Measurements from ENCODE around the gene TSPAN32.
"Not testable (repeated sequence)": the region's sequence is repeated elsewhere in the genome, so short reads cannot be mapped to it uniquely, and the experiment has no call there.

Gene TSPAN32

DNA sequence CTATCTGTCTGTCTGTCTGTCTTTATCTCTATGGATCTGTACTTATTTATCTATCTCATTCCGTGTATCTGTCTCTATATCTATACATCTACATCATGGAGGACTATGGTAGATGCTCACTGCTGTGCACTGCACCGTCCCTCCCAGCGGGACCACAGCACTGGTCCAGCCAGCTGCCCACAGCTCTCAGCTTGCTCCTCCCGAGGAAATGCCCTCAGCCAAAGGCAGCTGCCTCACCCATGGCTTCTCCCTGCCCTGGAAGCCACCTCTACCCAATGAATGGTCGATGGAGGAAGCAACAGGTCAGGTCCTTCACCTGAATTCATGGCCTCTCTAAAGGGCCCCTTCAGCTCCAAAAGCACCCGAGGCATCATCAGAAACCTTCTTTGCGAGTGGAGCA lies 60.6 kb downstream of the TSPAN32 start:
- DNase-seq (ENCODE audit: extremely low read depth in 1 of 2, low read depth in 1 of 2) = no peak

- no peak for DNase-seq (ENCODE audit: extremely low read depth in 1 of 2, low read depth in 1 of 2)
These were observed 61.3 kb downstream of the TSPAN32 start for GRCh38 chr11:2363130-2363529.

GRCh38 chr11:2363577-2364370 lies 62.0 kb downstream of the TSPAN32 start:
- DNase-seq (ENCODE audit: extremely low read depth in 1 of 2, low read depth in 1 of 2) = no peak

DNA sequence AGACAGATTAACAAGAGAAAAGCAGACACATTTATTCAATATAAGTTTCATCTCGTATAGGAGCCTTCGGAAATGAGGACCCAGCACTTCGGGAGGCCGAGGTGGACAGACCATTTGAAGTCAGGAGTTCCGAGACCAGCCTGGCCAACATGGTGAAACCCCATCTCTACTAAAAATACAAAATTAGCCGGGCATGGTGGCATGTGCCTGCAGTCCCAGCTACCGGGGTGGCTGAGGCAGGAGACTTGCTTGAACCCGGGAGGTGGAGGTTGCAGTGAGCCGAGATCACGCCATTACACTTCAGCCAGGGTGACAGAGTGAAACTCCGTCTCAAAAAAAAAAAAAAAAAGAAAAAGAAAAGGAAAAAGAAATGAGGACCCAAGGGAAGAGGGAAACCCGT lies 62.6 kb downstream of the TSPAN32 start:
- DNase-seq (ENCODE audit: extremely low read depth in 1 of 2, low read depth in 1 of 2) = not testable (repeated sequence)

DNA sequence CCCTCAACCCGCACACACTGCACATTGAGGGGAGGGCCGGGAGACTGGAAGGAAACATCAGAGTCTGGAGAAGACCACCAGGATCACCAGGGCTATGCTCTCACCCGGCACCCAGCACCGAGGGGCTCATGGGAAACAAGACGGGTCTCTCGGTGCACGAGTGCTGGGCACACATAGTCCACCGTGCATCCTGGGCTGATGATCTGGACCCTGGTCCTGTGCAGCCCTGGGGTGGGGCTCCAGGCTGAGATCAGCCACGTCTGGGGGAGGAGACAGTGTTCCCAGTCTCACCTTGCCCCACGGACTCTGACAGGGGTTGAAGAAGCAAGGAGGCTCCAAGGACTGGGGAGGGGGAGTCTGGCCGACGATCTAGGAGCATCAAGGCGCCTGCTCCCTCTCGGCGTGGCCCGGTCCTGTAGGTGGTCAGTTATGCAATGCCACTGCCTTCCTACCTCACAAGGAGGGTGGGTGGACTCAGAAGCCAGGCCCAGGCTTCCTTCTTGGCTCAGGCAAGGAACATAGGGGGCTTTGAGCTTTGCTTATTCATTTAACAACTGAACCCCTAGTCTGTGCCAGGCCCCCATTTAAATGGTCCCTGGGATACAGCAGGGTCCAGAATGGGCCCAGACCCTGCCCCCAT lies 63.9 kb downstream of the TSPAN32 start:
- no peak for DNase-seq (ENCODE audit: extremely low read depth in 1 of 2, low read depth in 1 of 2)

- DNase-seq (ENCODE audit: extremely low read depth in 1 of 2, low read depth in 1 of 2) = no peak
These were observed 64.5 kb downstream of the TSPAN32 start for GRCh38 chr11:2366276-2366675.

- DNase-seq (ENCODE audit: extremely low read depth in 1 of 2, low read depth in 1 of 2) = no peak
These were observed 64.9 kb downstream of the TSPAN32 start for GRCh38 chr11:2366733-2367132.

- DNase-seq (ENCODE audit: extremely low read depth in 1 of 2, low read depth in 1 of 2) = no peak
These were observed 65.7 kb downstream of the TSPAN32 start for GRCh38 chr11:2367266-2368160.

Data from stimulated activated CD8-positive, alpha-beta memory T cell treated with anti-CD3 and anti-CD28 coated beads, Interleukin-7, amount 100 ng/mL, for 48 hours (primary cell).